ENCODE results near the gene DNAH10.

The DNAH10 gene

DNA sequence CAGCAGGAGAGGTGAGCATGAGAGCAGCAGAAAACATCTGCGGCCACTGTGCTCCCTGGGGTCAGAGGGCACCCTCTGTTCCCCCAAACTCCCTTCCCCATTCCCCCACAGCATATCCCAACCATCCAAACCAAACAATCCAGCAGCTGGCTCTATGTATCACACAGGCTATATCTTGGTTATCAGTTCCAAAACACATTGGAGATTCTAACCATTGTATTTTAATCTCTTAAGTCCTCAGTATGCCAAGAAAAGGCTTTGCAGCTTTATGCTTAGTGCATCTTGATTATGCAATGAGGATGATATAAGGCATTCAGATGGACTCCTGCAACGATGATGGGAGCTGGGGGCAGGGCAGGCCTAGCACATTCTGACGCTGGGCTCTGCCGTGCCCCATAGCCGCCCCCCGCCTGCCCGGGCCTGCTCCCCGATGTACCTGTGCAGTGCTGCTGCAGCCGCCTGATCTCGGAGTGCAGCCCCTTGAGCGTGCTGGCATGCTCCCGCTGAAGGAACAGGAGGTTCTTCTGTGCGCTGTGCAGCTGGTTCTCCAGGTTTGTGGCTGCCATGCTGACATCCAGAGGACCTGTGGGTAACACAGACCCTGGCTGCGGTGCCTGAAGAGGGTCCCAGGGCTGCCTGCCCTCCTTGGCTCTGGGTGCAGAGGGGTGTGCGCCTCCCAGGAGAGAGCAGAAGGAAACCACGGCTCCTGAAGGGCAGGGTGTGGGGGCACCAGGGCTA, 181.0 kb downstream of the DNAH10 start:
- Histone ChIP-seq H3K4me2 (ENCODE audit: low read length) (no peak overlapping the region), H3K4me3 (ENCODE audit: low read depth, low read length, poor library complexity, severe bottlenecking) (no peak overlapping the region)

DNA sequence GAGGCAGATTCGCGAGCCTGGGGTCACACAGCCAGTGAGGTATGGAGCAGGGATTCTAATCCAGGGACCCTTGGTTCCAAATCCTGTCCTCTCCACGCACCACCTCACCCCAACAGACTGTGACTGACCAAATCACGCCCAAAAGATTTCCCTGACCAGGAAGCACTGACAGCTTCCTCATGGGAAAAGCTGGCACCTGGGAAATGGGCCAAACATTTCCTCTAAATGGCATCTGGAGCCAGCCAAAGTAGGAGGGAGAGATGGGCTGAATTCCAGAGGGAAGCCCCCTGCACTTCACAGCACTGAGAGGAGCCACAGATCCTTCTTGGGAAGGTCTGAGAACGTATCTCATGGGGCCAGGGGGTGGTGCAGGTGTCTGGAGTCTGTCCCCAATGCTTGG, 181.7 kb downstream of the DNAH10 start:
- H4K20me1 ChIP-seq (ENCODE audit: insufficient read depth, low read length): no peaks in the 10 kb centered on the region
- TF ChIP-seq, protein P1, sequence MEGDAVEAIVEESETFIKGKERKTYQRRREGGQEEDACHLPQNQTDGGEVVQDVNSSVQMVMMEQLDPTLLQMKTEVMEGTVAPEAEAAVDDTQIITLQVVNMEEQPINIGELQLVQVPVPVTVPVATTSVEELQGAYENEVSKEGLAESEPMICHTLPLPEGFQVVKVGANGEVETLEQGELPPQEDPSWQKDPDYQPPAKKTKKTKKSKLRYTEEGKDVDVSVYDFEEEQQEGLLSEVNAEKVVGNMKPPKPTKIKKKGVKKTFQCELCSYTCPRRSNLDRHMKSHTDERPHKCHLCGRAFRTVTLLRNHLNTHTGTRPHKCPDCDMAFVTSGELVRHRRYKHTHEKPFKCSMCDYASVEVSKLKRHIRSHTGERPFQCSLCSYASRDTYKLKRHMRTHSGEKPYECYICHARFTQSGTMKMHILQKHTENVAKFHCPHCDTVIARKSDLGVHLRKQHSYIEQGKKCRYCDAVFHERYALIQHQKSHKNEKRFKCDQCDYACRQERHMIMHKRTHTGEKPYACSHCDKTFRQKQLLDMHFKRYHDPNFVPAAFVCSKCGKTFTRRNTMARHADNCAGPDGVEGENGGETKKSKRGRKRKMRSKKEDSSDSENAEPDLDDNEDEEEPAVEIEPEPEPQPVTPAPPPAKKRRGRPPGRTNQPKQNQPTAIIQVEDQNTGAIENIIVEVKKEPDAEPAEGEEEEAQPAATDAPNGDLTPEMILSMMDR (IDR thresholded peaks at IDR 0.05; ENCODE audit: low read length): no peak
- no peak for TF ChIP-seq EZH2 (IDR thresholded peaks at IDR 0.05; ENCODE audit: borderline replicate concordance, low read length)
- H3K9me2 ChIP-seq (ENCODE audit: low read depth, low read length): no peaks in the 10 kb centered on the region
- H3K27me3 ChIP-seq (ENCODE audit: insufficient read depth, low read length): 0 out of 2 replicates have a peak, but pooled peaks cover 5% of the 10 kb centered on the region
- no peaks in the 10 kb centered on the region for H3K36me3 ChIP-seq (ENCODE audit: insufficient read depth, low read length)
- no peaks in the 10 kb centered on the region for H3K79me2 ChIP-seq (ENCODE audit: insufficient read depth, low read length)
- H3K9me3 ChIP-seq (ENCODE audit: low read length): no peaks in the 10 kb centered on the region
- no peak overlapping the region for H3K27ac ChIP-seq (ENCODE audit: low read depth, low read length, poor library complexity, severe bottlenecking)
- no peaks in the 10 kb centered on the region for H3K4me1 ChIP-seq (ENCODE audit: insufficient read depth, low read length, severe bottlenecking)
- no peak overlapping the region for H3K4me2 ChIP-seq (ENCODE audit: low read length)
- no peak overlapping the region for H3K9ac ChIP-seq (ENCODE audit: low read length)
- no peak overlapping the region for H3K4me3 ChIP-seq (ENCODE audit: low read depth, low read length, poor library complexity, severe bottlenecking)
- H2AFZ ChIP-seq (ENCODE audit: low read length): no peak overlapping the region
- H3F3A ChIP-seq (ENCODE audit: insufficient read depth, low read length): no peaks in the 10 kb centered on the region

More for the DNA sequence above, 181.0 kb downstream of the DNAH10 start:
- TF ChIP-seq, protein P1 (IDR thresholded peaks at IDR 0.05; ENCODE audit: low read length): no peak
- TF ChIP-seq EZH2 (IDR thresholded peaks at IDR 0.05; ENCODE audit: borderline replicate concordance, low read length): no peak
- H3K4me1 ChIP-seq (ENCODE audit: insufficient read depth, low read length, severe bottlenecking): no peaks in the 10 kb centered on the region
- H2AFZ ChIP-seq (ENCODE audit: low read length): no peak overlapping the region
- H3F3A ChIP-seq (ENCODE audit: insufficient read depth, low read length): no peaks in the 10 kb centered on the region
- no peaks in the 10 kb centered on the region for H4K20me1 ChIP-seq (ENCODE audit: insufficient read depth, low read length)
- 0 out of 2 replicates have a peak, but pooled peaks cover 5% of the 10 kb centered on the region for H3K27me3 ChIP-seq (ENCODE audit: insufficient read depth, low read length)
- H3K9me2 ChIP-seq (ENCODE audit: low read depth, low read length): no peaks in the 10 kb centered on the region
- H3K9me3 ChIP-seq (ENCODE audit: low read length): no peaks in the 10 kb centered on the region
- H3K36me3 ChIP-seq (ENCODE audit: insufficient read depth, low read length): no peaks in the 10 kb centered on the region
- no peaks in the 10 kb centered on the region for H3K79me2 ChIP-seq (ENCODE audit: insufficient read depth, low read length)
- no peak overlapping the region for H3K27ac ChIP-seq (ENCODE audit: low read depth, low read length, poor library complexity, severe bottlenecking)
- H3K9ac ChIP-seq (ENCODE audit: low read length): no peak overlapping the region

DNA sequence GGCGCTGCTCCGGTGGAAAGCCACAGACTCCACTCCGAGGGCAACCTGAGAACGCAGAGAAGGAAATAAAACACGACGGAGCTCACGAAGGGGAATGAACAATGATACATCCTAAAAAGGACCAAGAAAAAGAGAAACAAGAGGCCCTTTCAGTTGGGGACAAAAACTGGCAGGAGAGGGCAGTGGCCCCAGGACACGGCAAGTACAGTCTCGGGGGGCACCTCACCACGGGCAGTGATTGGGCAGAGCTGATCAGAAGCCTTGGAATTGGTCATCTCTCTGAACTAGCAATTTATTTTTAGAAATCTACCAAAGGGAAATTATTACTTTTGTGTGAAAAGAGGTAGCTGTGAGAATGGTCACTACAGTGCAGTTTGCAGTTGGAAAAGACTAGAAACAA, 182.6 kb downstream of the DNAH10 start:
- Histone ChIP-seq H3K27ac (ENCODE audit: low read depth, low read length, poor library complexity, severe bottlenecking) (no peak overlapping the region), H3K4me3 (ENCODE audit: low read depth, low read length, poor library complexity, severe bottlenecking) (no peak overlapping the region)

More for the DNA sequence above, 182.6 kb downstream of the DNAH10 start:
- Histone ChIP-seq H3K9me2 (ENCODE audit: low read depth, low read length) (no peaks in the 10 kb centered on the region), H3F3A (ENCODE audit: insufficient read depth, low read length) (no peaks in the 10 kb centered on the region), H4K20me1 (ENCODE audit: insufficient read depth, low read length) (no peaks in the 10 kb centered on the region), H3K9ac (ENCODE audit: low read length) (no peak overlapping the region), H3K4me2 (ENCODE audit: low read length) (no peak overlapping the region), H3K36me3 (ENCODE audit: insufficient read depth, low read length) (no peaks in the 10 kb centered on the region), H2AFZ (ENCODE audit: low read length) (no peak overlapping the region), H3K27me3 (ENCODE audit: insufficient read depth, low read length) (0 out of 2 replicates have a peak, but pooled peaks cover 3% of the 10 kb centered on the region), H3K79me2 (ENCODE audit: insufficient read depth, low read length) (no peaks in the 10 kb centered on the region), H3K4me1 (ENCODE audit: insufficient read depth, low read length, severe bottlenecking) (no peaks in the 10 kb centered on the region), H3K9me3 (ENCODE audit: low read length) (no peaks in the 10 kb centered on the region)
- no peak for TF ChIP-seq EZH2 (IDR thresholded peaks at IDR 0.05; ENCODE audit: borderline replicate concordance, low read length)
- TF ChIP-seq, protein P1 (IDR thresholded peaks at IDR 0.05; ENCODE audit: low read length): no peak
